ENCODE measurements around the gene EPN1. TPM values are rescaled to one million over a fixed set of nuclear protein-coding genes. Genes with fewer than 3 reads are reported as not detected.

Gene EPN1
- total and polyA plus RNA-seq, 2 experiments from 2014 or later, result 47.1 to 223 TPM

GRCh38 chr19:55677572-55678028, 2.6 kb downstream of the EPN1 start:
- Mint-ChIP-seq H3K27ac (no peak overlapping the region), H3K27me3 (ENCODE audit: insufficient read depth, low read depth, poor library complexity) (peaks cover 15% of the 10 kb centered on the region), H3K36me3 (ENCODE audit: low read depth) (peaks cover 44% of the 10 kb centered on the region), H3K9me3 (peaks cover 4% of the 10 kb centered on the region; the same call in 2 of the 3 replicates), H3K4me1 (peaks cover 20% of the 10 kb centered on the region), H3K4me3 (no peak overlapping the region)
- Histone ChIP-seq H3K4me1 (ENCODE audit: insufficient read depth) (peaks cover 24% of the 10 kb centered on the region), H3K79me2 (replicated peaks; ENCODE audit: insufficient read depth) (peaks cover 60% of the 10 kb centered on the region), H3K9me2 (ENCODE audit: insufficient read depth) (no peaks in the 10 kb centered on the region), H4K20me1 (replicated peaks; ENCODE audit: insufficient read depth) (peaks cover 46% of the 10 kb centered on the region), H3K27ac (ENCODE audit: low read depth) (no peak overlapping the region), H3K4me2 (no peak overlapping the region), H3K27me3 (ENCODE audit: insufficient read depth) (no peaks in the 10 kb centered on the region), H3F3A (replicated peaks; ENCODE audit: low read depth) (peaks cover 21% of the 10 kb centered on the region; the same call in 1 of the 2 replicates), H3K4me3 (no peak overlapping the region), H3K36me3 (ENCODE audit: insufficient read depth) (peaks cover 8% of the 10 kb centered on the region; the same call in 1 of the 2 replicates), H2AFZ (no peak overlapping the region)
- DNase-seq (ENCODE audit: low spot score) (no peak), ATAC-seq (no peak)
- no peak for TF ChIP-seq ETS1 (IDR thresholded peaks at IDR 0.05)
- TF ChIP-seq STAT1 (IDR thresholded peaks at IDR 0.05; ENCODE audit: unreplicated experiment), result no peak
- TF ChIP-seq EZH2 (IDR thresholded peaks at IDR 0.05; ENCODE audit: low read depth, unreplicated experiment), result no peak
- TF ChIP-seq ZNF462 (CRISPR knock-in tag; IDR thresholded peaks at IDR 0.05), result no peak
- TF ChIP-seq CREB1 (CRISPR knock-in tag; IDR thresholded peaks at IDR 0.05; ENCODE audit: low read depth), result no peak
- TF ChIP-seq JUNB (IDR thresholded peaks at IDR 0.05; ENCODE audit: unreplicated experiment), result no peak
- TF ChIP-seq NANOG (IDR thresholded peaks at IDR 0.05; ENCODE audit: borderline replicate concordance), result no peak
- TF ChIP-seq CTCF (conservative IDR thresholded peaks at IDR 0.05; ENCODE audit: low read depth in 2 of 2), result no peak
- no peak for TF ChIP-seq ZNF331 (CRISPR knock-in tag; IDR thresholded peaks at IDR 0.05; ENCODE audit: low read depth)
- TF ChIP-seq POLR2AphosphoS5 (IDR thresholded peaks at IDR 0.05; ENCODE audit: low read depth), result no peak
- no peak for TF ChIP-seq EZH2phosphoT487 (IDR thresholded peaks at IDR 0.05; ENCODE audit: unreplicated experiment)
- no peak for TF ChIP-seq REST (IDR thresholded peaks at IDR 0.05; ENCODE audit: unreplicated experiment)
- no peak for TF ChIP-seq ZNF114 (CRISPR knock-in tag; IDR thresholded peaks at IDR 0.05)

Measured in GM23338 (cell line).